GM13976 (cell line): Measurements from ENCODE around the gene LSR.

ENCODE experiments used
- DNase-seq: peaks from one replicate; pipeline ENCODE4 v3.0.0; 2012; ENCODE audit warnings: low spot score
- CTCF ChIP-seq: IDR thresholded peaks from 2 replicates; pipeline ENCODE4 v1.5.1; 2012; ENCODE audit warnings: borderline replicate concordance, mild to moderate bottlenecking; ENCODE audit not compliant: insufficient read depth; ENCODE audit errors: extremely low read depth, missing control alignments, control extremely low read depth
- in situ Hi-C: fragments of 300-500 bp; cut with MboI; formaldehyde crosslinking; loops from one replicate; pipeline ENCODE4 v1.12.0; 2022; ENCODE audit warnings: low sequenced_read_pairs, mixed read lengths, inconsistent platforms; ENCODE audit not compliant: unreplicated experiment

LSR gene

GRCh38 chr19:35268536-35269437 lies 20.0 kb downstream of the LSR start, which contains the start of gene USF2:
Gene USF2, plus strand, starts transcription at chr19:35268962. Its CDS starts 140 bp downstream, at chr19:35269102.
- TF ChIP-seq CTCF, result no peak
- in situ Hi-C loops, result no loop called here
- peak; percentile 86 for DNase-seq

GRCh38 chr19:35269438-35270117 lies 20.8 kb downstream of the LSR start:
- TF ChIP-seq CTCF, result peak; percentile 84
- peak; percentile 90 for DNase-seq
- in situ Hi-C loops, result no loop called here

GRCh38 chr19:35270381-35270811 lies 21.6 kb downstream of the LSR start:
- DNase-seq, result no peak
- TF ChIP-seq CTCF, result no peak
- in situ Hi-C loops, result no loop called here

- TF ChIP-seq CTCF, result no peak
- DNase-seq, result no peak
- in situ Hi-C loops, result no loop called here
Observed at GRCh38 chr19:35271546-35271945, 22.7 kb downstream of the LSR start.

- TF ChIP-seq CTCF, result no peak
- in situ Hi-C loops, result no loop called here
- no peak for DNase-seq
Observed at GRCh38 chr19:35272122-35272719, 23.4 kb downstream of the LSR start.

GRCh38 chr19:35272954-35273649 lies 24.3 kb downstream of the LSR start:
- in situ Hi-C loops, result no loop called here
- no peak for DNase-seq
- TF ChIP-seq CTCF, result no peak
